Spinal cord (tissue), 10 donors: ENCODE measurements around the gene TOP3B. TPM values are rescaled to one million over a fixed set of nuclear protein-coding genes. Genes with fewer than 3 reads are reported as not detected.

Source experiments
- DNase-seq, 6 donors: peaks; one replicate each; pipeline versions ENCODE4 v3.0.0 to v3.0.0-alpha.2; 2013 to 2015; ENCODE audit warnings: low spot score in 6 of 6, low read depth in 4 of 6
- H3K27ac ChIP-seq: one replicate; pipeline ENCODE4 v1.5.1; 2013; ENCODE audit warnings: low read depth, low read length, control low read depth
- H3K27me3 ChIP-seq: one replicate; pipeline ENCODE4 v1.6.1; 2013; ENCODE audit warnings: low read length; ENCODE audit not compliant: control insufficient read depth, insufficient read depth
- H3K36me3 ChIP-seq: one replicate; pipeline ENCODE4 v1.6.1; 2013; ENCODE audit warnings: low read length; ENCODE audit not compliant: control insufficient read depth, insufficient read depth
- H3K4me1 ChIP-seq: one replicate; pipeline ENCODE4 v1.6.1; 2013; ENCODE audit warnings: low read length; ENCODE audit not compliant: control insufficient read depth, insufficient read depth
- H3K4me3 ChIP-seq: one replicate; pipeline ENCODE4 v1.5.1; 2013; ENCODE audit warnings: low read depth, low read length, control low read depth
- H3K9me3 ChIP-seq: one replicate; pipeline ENCODE4 v1.6.1; 2013; ENCODE audit warnings: low read length; ENCODE audit not compliant: control insufficient read depth, insufficient read depth
- WGBS: methylation state at CpG from one replicate; pipeline ENCODE4 v1.1.5; 2013; ENCODE audit warnings: missing lambda C conversion rate; ENCODE audit not compliant: insufficient coverage; 5-methylcytosine and 5-hydroxymethylcytosine counted together
- polyA plus RNA-seq, 2 donors: library from polyadenylated mRNA; unstranded; fragments of 120-200 nt; gene quantifications; one replicate each; pipeline ENCODE4 v1.2.1, GENCODE V29; 2013; ENCODE audit not compliant: insufficient read length in 2 of 2
- total RNA-seq, 2 donors: library from RNA; depleted of rRNA in 1 of 2; stranded (reverse); fragments of 120-200 nt in 1 of 2; fragments of >200 nt in 1 of 2; gene quantifications; one replicate each; pipeline versions ENCODE4 v1.2.3 to v1.2.4, GENCODE V29; 2013 to 2014
- donor health status: healthy.

Gene TOP3B
- total and polyA plus RNA-seq, 4 donors: 11.5 to 25.8 (median 21.8) TPM

GRCh38 chr22:21932347-21932746, 50.2 kb downstream of the TOP3B start:
- H3K4me1 ChIP-seq: peaks cover 41% of the 10 kb centered on the region
- H3K27ac ChIP-seq: no peak overlapping the region
- H3K36me3 ChIP-seq: peaks cover 77% of the 10 kb centered on the region
- no peaks in the 10 kb centered on the region for H3K9me3 ChIP-seq
- WGBS: 100% methylated on average over 1 of the region's 3 CpGs
- H3K27me3 ChIP-seq: no peaks in the 10 kb centered on the region
- H3K4me3 ChIP-seq: no peak overlapping the region
- DNase-seq: no peak

- Histone ChIP-seq H3K36me3 (peaks cover 78% of the 10 kb centered on the region), H3K4me1 (peaks cover 40% of the 10 kb centered on the region)
- no peak for DNase-seq
Observed at GRCh38 chr22:21931056-21931455, 51.5 kb downstream of the TOP3B start.

DNA sequence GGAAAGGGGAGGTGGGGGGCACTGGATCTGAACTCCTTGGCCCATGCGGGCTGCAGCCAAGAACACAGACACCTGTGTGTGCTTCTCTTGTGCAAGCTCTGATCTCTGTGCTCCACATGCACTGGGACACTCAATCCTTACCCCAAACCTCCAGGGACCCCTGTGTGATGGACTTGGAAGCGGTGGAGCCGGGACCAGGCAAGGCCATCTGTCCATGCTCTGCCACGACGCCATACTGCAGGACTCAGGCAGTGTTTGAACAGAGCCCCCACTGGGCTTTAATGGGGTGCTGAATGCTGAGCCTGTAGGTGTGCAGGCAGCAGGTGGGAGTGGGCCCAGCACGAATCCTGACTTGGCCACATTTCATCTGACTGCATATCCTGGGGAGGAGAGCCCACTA, 53.3 kb downstream of the TOP3B start:
- no peak overlapping the region for H3K4me3 ChIP-seq
- DNase-seq: no peak
- peaks cover 44% of the 10 kb centered on the region for H3K4me1 ChIP-seq
- 83% methylated on average over 6 of the region's 6 CpGs for WGBS
- H3K36me3 ChIP-seq: peaks cover 84% of the 10 kb centered on the region
- H3K27me3 ChIP-seq: no peaks in the 10 kb centered on the region
- no peak overlapping the region for H3K27ac ChIP-seq
- no peaks in the 10 kb centered on the region for H3K9me3 ChIP-seq

More at GRCh38 chr22:21931056-21931455, 51.5 kb downstream of the TOP3B start:
- Histone ChIP-seq H3K4me3 (no peak overlapping the region), H3K27me3 (no peaks in the 10 kb centered on the region), H3K27ac (no peak overlapping the region), H3K9me3 (no peaks in the 10 kb centered on the region)
- WGBS: 94% methylated on average over 9 of the region's 12 CpGs

DNA sequence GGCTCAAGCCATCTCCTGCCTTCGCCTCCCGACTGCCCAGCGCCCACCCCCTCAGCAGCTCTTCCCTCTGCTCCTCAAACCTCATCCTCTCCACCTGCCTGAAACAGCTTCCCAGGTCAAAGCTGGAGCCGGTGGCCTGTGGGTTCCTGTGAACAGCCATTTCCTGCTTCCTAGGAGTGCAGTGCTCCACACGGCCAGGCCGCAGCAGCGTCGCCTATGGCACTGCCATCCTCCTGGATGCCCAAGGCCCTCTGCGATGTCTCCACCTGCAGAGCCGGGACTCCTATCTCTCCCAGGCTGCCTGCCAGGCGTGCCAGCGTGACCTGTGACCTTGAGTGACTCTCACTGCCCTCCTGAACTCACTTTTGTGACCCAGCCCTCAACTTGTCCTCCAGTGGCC, 54.5 kb downstream of the TOP3B start:
- Histone ChIP-seq H3K4me1 (peaks cover 33% of the 10 kb centered on the region), H3K27ac (no peak overlapping the region), H3K36me3 (peaks cover 82% of the 10 kb centered on the region), H3K27me3 (no peaks in the 10 kb centered on the region), H3K4me3 (no peak overlapping the region), H3K9me3 (no peaks in the 10 kb centered on the region)
- WGBS: 89% methylated on average over 12 of the region's 12 CpGs
- DNase-seq: no peak

GRCh38 chr22:21927174-21927823, 55.3 kb downstream of the TOP3B start:
- peaks cover 82% of the 10 kb centered on the region for H3K36me3 ChIP-seq
- 84% methylated on average over 6 of the region's 16 CpGs for WGBS

GRCh38 chr22:21926728-21927127, 55.9 kb downstream of the TOP3B start:
- H3K9me3 ChIP-seq: no peaks in the 10 kb centered on the region
- no peak overlapping the region for H3K27ac ChIP-seq
- H3K4me1 ChIP-seq: peaks cover 39% of the 10 kb centered on the region
- no peak for DNase-seq
- H3K27me3 ChIP-seq: no peaks in the 10 kb centered on the region
- peaks cover 81% of the 10 kb centered on the region for H3K36me3 ChIP-seq
- WGBS: 62% methylated on average over 3 of the region's 4 CpGs
- H3K4me3 ChIP-seq: no peak overlapping the region

More at GRCh38 chr22:21927174-21927823, 55.3 kb downstream of the TOP3B start:
- Histone ChIP-seq H3K27me3 (no peaks in the 10 kb centered on the region), H3K9me3 (no peaks in the 10 kb centered on the region), H3K4me3 (no peak overlapping the region), H3K27ac (no peak overlapping the region), H3K4me1 (peaks cover 35% of the 10 kb centered on the region)
- no peak for DNase-seq

DNA sequence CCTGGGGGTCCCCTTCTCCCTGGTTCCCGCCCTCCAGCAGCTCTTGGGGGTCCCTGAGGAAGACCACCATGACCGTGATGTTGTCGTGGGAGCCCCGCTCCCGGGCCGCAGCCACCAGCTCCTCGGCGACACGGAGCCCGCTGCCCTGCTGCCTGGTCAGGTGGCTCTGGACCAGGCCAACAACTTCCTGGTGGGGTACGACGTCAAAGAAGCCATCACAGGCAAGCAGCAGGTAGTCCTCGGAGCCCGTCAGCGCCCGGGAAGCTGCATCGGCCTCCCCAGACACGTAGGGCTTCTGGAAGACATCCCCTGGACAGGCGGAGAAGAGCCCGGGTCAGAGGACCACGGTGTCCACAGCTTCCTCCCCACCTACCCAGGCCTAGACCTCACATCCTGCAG, 59.4 kb downstream of the TOP3B start:
- no peak overlapping the region for H3K27ac ChIP-seq
- H3K4me3 ChIP-seq: no peak overlapping the region
- no peaks in the 10 kb centered on the region for H3K27me3 ChIP-seq
- H3K9me3 ChIP-seq: no peaks in the 10 kb centered on the region
- H3K4me1 ChIP-seq: peaks cover 57% of the 10 kb centered on the region
- H3K36me3 ChIP-seq: peaks cover 71% of the 10 kb centered on the region
- 95% methylated on average over 21 of the region's 21 CpGs for WGBS
- no peak for DNase-seq

DNA sequence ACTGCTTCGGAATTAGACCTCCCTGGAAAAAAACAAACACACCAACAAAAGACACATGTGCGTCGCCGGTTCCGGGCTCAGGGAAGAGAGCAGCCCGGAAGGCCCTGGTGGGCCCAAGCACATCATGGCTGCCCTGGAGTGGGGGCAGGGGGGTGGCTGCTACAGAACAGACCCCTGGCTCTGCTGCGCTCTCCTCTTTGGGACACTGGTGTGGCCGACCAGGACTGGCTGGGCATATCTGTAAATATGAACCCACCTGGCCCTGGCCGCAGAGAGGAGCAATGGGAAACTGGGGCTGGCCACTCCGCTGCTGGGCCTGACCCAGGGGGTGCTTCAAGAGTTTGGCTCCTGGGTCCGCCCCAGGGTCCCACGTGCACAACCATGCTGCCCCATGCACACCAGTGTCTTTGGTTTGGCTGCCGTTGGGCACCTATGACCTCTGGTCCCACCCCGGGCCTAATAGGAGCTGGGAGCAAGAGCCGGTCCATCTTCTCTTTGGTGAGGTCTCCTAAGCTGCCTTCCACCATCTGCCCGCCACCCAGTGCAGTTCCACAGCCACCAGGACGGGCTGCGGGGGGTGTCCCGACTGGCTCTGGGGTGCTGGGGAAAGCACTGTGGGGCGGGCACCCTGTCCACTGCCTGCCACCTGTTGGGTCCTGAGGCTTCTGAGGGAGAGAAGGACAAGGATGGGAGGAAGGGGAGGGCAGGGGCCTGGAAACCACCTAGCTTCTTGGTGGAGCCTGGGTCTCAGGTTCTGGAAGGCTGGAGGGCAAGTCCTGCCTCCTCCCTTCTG, 60.0 kb downstream of the TOP3B start:
- Histone ChIP-seq H3K4me3 (no peak overlapping the region), H3K27me3 (no peaks in the 10 kb centered on the region), H3K4me1 (peaks cover 62% of the 10 kb centered on the region), H3K27ac (no peak overlapping the region), H3K9me3 (no peaks in the 10 kb centered on the region), H3K36me3 (peaks cover 65% of the 10 kb centered on the region)
- no peak for DNase-seq
- 89% methylated on average over 11 of the region's 20 CpGs for WGBS

- DNase-seq: peak in 2 of 6 donors; percentile 62 to 74
- WGBS: 46% methylated on average over 4 of the region's 8 CpGs
- peaks cover 62% of the 10 kb centered on the region for H3K4me1 ChIP-seq
- H3K9me3 ChIP-seq: no peaks in the 10 kb centered on the region
- no peaks in the 10 kb centered on the region for H3K27me3 ChIP-seq
- H3K27ac ChIP-seq: no peak overlapping the region
- H3K4me3 ChIP-seq: no peak overlapping the region
- peaks cover 57% of the 10 kb centered on the region for H3K36me3 ChIP-seq
Observed at GRCh38 chr22:21921729-21922128, 60.9 kb downstream of the TOP3B start.
